Loucy (cell line): ENCODE results near the gene RNF181.

Source experiments
- CTCF ChIP-seq: fragments of 200-600 bp; sonication (generic); conservative IDR thresholded peaks from 2 replicates; pipeline ENCODE4 v1.5.1; 2014; ENCODE audit warnings: mild to moderate bottlenecking, antibody characterized with exemption, low read length
- EZH2phosphoT487 ChIP-seq: fragments of 200-600 bp; IDR thresholded peaks from 2 replicates; pipeline ENCODE4 v1.6.1; 2018; ENCODE audit warnings: antibody characterized with exemption, mild to moderate bottlenecking, moderate library complexity, borderline replicate concordance

DNA sequence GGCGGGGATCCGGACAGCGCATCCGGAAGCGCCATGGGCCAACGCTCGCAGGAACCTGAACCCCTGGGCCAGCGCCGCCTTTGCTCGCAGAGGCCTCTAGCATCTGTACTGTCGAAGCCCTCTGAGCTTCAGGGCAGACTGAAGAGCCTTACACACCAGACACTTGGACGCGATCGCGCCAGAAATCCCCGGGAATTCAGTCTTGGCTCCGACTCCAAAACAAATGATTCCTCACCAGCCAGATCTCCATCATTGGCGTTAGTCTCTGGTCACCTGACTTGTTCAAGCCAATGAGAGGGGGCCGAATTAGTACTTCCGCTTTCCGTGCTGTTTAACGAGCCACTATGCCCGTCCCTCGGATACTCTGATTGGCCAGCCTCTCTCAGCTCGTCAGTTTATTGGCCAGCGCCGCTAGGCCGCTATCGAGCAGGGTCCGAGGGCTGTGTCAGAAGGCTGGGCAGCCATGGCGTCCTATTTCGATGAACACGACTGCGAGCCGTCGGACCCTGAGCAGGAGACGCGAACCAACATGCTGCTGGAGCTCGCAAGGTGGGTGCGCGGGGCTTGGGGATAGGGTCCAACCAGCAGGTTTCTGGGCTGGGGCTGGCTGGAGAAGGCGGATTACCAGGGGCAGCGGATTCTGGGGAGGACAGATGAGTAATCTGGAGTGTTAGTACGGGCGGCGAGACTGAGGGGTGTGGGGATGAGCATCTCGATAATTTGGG is at the start of gene RNF181:
- no peak for TF ChIP-seq CTCF
- no peak for TF ChIP-seq EZH2phosphoT487
